ENCODE results near the gene IRF5. TPM values are rescaled to one million over a fixed set of nuclear protein-coding genes. Genes with fewer than 3 reads are reported as not detected.

Gene IRF5
- 10 to 100 TPM; 34.7 to 56.3 (median 48.2) TPM for total RNA-seq
- polyA plus RNA-seq: 10 to 100 TPM; 26.2 to 41.8 (median 41.5) TPM
- long read RNA-seq, donor 1, partial matches to known transcripts: 0 of 1 reads
- long read RNA-seq, donor 1, other reads (novel, unspliced or antisense): 0 of 1 reads
- long read RNA-seq, donor 2, partial matches to known transcripts: 0 of 2 reads
- long read RNA-seq, donor 2, other reads (novel, unspliced or antisense): 0 of 2 reads

- peaks cover 15 to 97% (median 80%) of the 10 kb centered on the region in 6 donors for H3K4me1 ChIP-seq
- DNase-seq: peak; percentile 93
- H3K4me3 ChIP-seq: peak within 1 kb of the TSS; percentile 49 to 88 (median 78)
- WGBS, 5 donors: 1% methylated on average over 22 to 83 of the region's 83 CpGs
- peak within 1 kb of the TSS; percentile 63 to 91 (median 84) for H3K27ac ChIP-seq
- no peaks in the 10 kb centered on the region for H3K9me3 ChIP-seq
- intact Hi-C loops (cut with DNase I; ENCODE audit: low total_unique reads): no loop called here
- H3K27me3 ChIP-seq (replicated peaks in 1 of 7): peaks cover 0 to 32% (median 0%) of the 10 kb centered on the region in 7 donors
- TF ChIP-seq POLR2AphosphoS5 (IDR thresholded peaks at IDR 0.05) (peak; percentile 52 to 74 (median 71)), CTCF (IDR thresholded peaks at IDR 0.05 in 8 of 11, conservative IDR thresholded peaks at IDR 0.05 in 3 of 11) (no peak), POLR2A (IDR thresholded peaks at IDR 0.05) (no peak)
- peaks cover 0 to 13% (median 0%) of the 10 kb centered on the region in 6 donors for H3K36me3 ChIP-seq
Observed at GRCh38 chr7:128937647-128938543, at the start of gene IRF5. IRF5 (plus strand) TSS chr7:128937927; CDS start chr7:128942082, 4,155 bp downstream.

GRCh38 chr7:128888039-128888755 lies 49.5 kb upstream of the IRF5 start:
- Histone ChIP-seq H3K36me3 (no peaks in the 10 kb centered on the region), H3K27ac (no peak overlapping the region), H3K4me1 (peaks cover 0 to 26% (median 13%) of the 10 kb centered on the region in 6 donors), H3K27me3 (replicated peaks in 1 of 7) (peaks cover 0 to 65% (median 13%) of the 10 kb centered on the region in 7 donors), H3K9me3 (no peaks in the 10 kb centered on the region), H3K4me3 (no peak overlapping the region)
- DNase-seq: peak; percentile 7
- WGBS, 5 donors: 89 to 97% (median 91%) methylated on average over 7 of the region's 7 CpGs
- intact Hi-C loops (cut with DNase I; ENCODE audit: low total_unique reads): loop anchor here (10.0 kb wide), 1 partner anchor 273 kb away; no protein-coding TSS in a partner anchor
- TF ChIP-seq POLR2A (IDR thresholded peaks at IDR 0.05) (no peak), CTCF (IDR thresholded peaks at IDR 0.05 in 8 of 11, conservative IDR thresholded peaks at IDR 0.05 in 3 of 11) (no peak), POLR2AphosphoS5 (IDR thresholded peaks at IDR 0.05) (no peak)

- H3K27me3 ChIP-seq (replicated peaks in 1 of 7): peaks cover 0 to 65% (median 13%) of the 10 kb centered on the region in 7 donors
- 79 to 92% (median 90%) methylated on average over 11 of the region's 11 CpGs for WGBS, 5 donors
- H3K36me3 ChIP-seq: no peaks in the 10 kb centered on the region
- H3K4me3 ChIP-seq: no peak overlapping the region
- H3K4me1 ChIP-seq: peaks cover 0 to 22% (median 11%) of the 10 kb centered on the region in 6 donors
- H3K9me3 ChIP-seq: no peaks in the 10 kb centered on the region
- DNase-seq: peak; percentile 64
- H3K27ac ChIP-seq: no peak overlapping the region
- intact Hi-C loops (cut with DNase I; ENCODE audit: low total_unique reads): loop anchor here (10.0 kb wide), 1 partner anchor 274 kb away; no protein-coding TSS in a partner anchor
- TF ChIP-seq POLR2A (IDR thresholded peaks at IDR 0.05): no peak
- TF ChIP-seq CTCF (IDR thresholded peaks at IDR 0.05 in 8 of 11, conservative IDR thresholded peaks at IDR 0.05 in 3 of 11): no peak
- TF ChIP-seq POLR2AphosphoS5 (IDR thresholded peaks at IDR 0.05): no peak
Observed at GRCh38 chr7:128888756-128889095, 49.0 kb upstream of the IRF5 start.

Data from spleen (tissue), 13 donors.